ENCODE results near the gene LPAR5.

LPAR5 gene

GRCh38 chr12:6635375-6635855 is 344 bp downstream of the LPAR5 start:
- DNase-seq = peak; percentile 49 to 54

- peak; percentile 63 to 65 for DNase-seq
Measured at GRCh38 chr12:6632026-6632983, 3.5 kb downstream of the LPAR5 start.

GRCh38 chr12:6631549-6631961 is 4.2 kb downstream of the LPAR5 start:
- peak in 1 of 2 donors; percentile 31 for DNase-seq

- DNase-seq = no peak
Measured at GRCh38 chr12:6630736-6631135, 5.0 kb downstream of the LPAR5 start.

- peak; percentile 39 to 60 for DNase-seq
Measured at GRCh38 chr12:6627616-6628015, 8.1 kb downstream of the LPAR5 start.

- no peak for DNase-seq
Measured at GRCh38 chr12:6626654-6627283, 9.0 kb downstream of the LPAR5 start.

- no peak for DNase-seq
Measured at GRCh38 chr12:6620885-6621274, 14.9 kb downstream of the LPAR5 start.

GRCh38 chr12:6620137-6620884 is 15.4 kb downstream of the LPAR5 start:
- peak; percentile 57 to 62 for DNase-seq

- no peak for DNase-seq
Measured at GRCh38 chr12:6618483-6619225, 17.1 kb downstream of the LPAR5 start.

GRCh38 chr12:6615802-6616201 is 20.0 kb downstream of the LPAR5 start:
- no peak for DNase-seq

GRCh38 chr12:6614513-6615172 is 21.1 kb downstream of the LPAR5 start:
- DNase-seq = no peak

GRCh38 chr12:6613776-6614512 is 21.8 kb downstream of the LPAR5 start:
- DNase-seq = peak; percentile 81 to 84

GRCh38 chr12:6613015-6613775 is 22.6 kb downstream of the LPAR5 start:
- peak; percentile 61 to 64 for DNase-seq

- no peak for DNase-seq
Measured at GRCh38 chr12:6612652-6613014, 23.1 kb downstream of the LPAR5 start.

GRCh38 chr12:6612247-6612646 is 23.5 kb downstream of the LPAR5 start:
- DNase-seq = peak in 1 of 2 donors; percentile 24

- no peak for DNase-seq
Measured at GRCh38 chr12:6608592-6609281, 27.0 kb downstream of the LPAR5 start.

GRCh38 chr12:6607751-6608591 is 27.8 kb downstream of the LPAR5 start:
- DNase-seq = peak; percentile 69 to 79

GRCh38 chr12:6606331-6607131 is 29.2 kb downstream of the LPAR5 start:
- DNase-seq = peak; percentile 71 to 81
